ENCODE data around the gene BAAT.

The BAAT gene

DNA sequence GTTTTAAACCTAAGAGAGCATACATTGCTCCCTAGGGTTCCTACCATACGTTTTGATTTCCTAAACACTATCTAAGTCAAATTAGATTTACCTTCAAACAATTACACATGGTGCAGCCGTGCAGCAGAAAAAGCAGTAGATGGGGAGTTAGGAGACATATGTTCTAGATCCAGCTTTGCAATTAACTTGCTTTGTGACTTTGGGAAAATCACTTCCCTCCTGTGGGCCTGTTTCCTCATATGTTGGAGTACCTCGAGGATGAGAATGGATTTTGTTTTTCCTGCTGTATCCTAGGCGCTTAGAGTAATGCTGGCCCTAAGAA lies 12.9 kb upstream of the BAAT start:
- H4K20me1 ChIP-seq (ENCODE audit: control insufficient read depth, insufficient read depth, low read depth, low read length): no peaks in the 10 kb centered on the region
- H3K4me1 ChIP-seq (ENCODE audit: control insufficient read depth, low read length): peaks cover 26% of the 10 kb centered on the region
- peak overlapping the region; percentile 86 for H3K4me3 ChIP-seq (ENCODE audit: low read length)
- peaks cover 27% of the 10 kb centered on the region; the same call in 1 of the 2 replicates for H3K9me3 ChIP-seq (ENCODE audit: control insufficient read depth, insufficient read depth, low read length)
- H3K27me3 ChIP-seq (ENCODE audit: control insufficient read depth, low read length): no peaks in the 10 kb centered on the region
- no peak for TF ChIP-seq EZH2phosphoT487 (IDR thresholded peaks at IDR 0.05; ENCODE audit: borderline replicate concordance, low read length)
- TF ChIP-seq, protein P1, sequence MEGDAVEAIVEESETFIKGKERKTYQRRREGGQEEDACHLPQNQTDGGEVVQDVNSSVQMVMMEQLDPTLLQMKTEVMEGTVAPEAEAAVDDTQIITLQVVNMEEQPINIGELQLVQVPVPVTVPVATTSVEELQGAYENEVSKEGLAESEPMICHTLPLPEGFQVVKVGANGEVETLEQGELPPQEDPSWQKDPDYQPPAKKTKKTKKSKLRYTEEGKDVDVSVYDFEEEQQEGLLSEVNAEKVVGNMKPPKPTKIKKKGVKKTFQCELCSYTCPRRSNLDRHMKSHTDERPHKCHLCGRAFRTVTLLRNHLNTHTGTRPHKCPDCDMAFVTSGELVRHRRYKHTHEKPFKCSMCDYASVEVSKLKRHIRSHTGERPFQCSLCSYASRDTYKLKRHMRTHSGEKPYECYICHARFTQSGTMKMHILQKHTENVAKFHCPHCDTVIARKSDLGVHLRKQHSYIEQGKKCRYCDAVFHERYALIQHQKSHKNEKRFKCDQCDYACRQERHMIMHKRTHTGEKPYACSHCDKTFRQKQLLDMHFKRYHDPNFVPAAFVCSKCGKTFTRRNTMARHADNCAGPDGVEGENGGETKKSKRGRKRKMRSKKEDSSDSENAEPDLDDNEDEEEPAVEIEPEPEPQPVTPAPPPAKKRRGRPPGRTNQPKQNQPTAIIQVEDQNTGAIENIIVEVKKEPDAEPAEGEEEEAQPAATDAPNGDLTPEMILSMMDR (IDR thresholded peaks at IDR 0.05; ENCODE audit: low read depth, low read length, poor library complexity, severe bottlenecking): no peak
- no peaks in the 10 kb centered on the region for H3K9me2 ChIP-seq (replicated peaks; ENCODE audit: control insufficient read depth, low read length)
- peak overlapping the region; percentile 35 for H3K27ac ChIP-seq (ENCODE audit: low read depth, low read length)
- no peaks in the 10 kb centered on the region for H3F3A ChIP-seq (ENCODE audit: control insufficient read depth, insufficient read depth)
- peaks cover 87% of the 10 kb centered on the region for H3K79me2 ChIP-seq (ENCODE audit: control insufficient read depth, low read length)
- peaks cover 85% of the 10 kb centered on the region for H3K36me3 ChIP-seq (ENCODE audit: control insufficient read depth, low read length)
- H3K4me2 ChIP-seq (ENCODE audit: low read length): peak overlapping the region; percentile 83

DNA sequence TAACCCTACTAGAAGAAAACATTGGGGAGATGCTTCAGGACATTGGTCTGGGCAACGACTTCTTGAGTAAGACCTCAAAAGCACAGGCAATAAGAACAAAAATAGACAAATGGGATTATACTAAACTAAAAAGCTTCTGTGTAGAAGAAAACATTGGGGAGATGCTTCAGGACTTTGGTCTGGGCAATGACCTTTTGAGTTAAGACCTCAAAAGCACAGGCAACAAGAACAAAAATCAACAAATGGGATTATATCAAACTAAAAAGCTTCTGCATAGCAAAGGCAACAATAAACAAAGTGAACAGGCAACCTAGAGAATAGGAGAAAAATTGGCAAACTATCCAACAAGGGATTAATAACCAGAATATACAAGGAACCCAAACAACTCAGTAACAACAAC lies 9.9 kb upstream of the BAAT start:
- TF ChIP-seq EZH2phosphoT487 (IDR thresholded peaks at IDR 0.05; ENCODE audit: borderline replicate concordance, low read length): no peak
- TF ChIP-seq, protein P1 (IDR thresholded peaks at IDR 0.05; ENCODE audit: low read depth, low read length, poor library complexity, severe bottlenecking): no peak
- Histone ChIP-seq H3K27ac (ENCODE audit: low read depth, low read length) (no peak overlapping the region), H3K79me2 (ENCODE audit: control insufficient read depth, low read length) (peaks cover 89% of the 10 kb centered on the region), H3K4me1 (ENCODE audit: control insufficient read depth, low read length) (peaks cover 11% of the 10 kb centered on the region), H3F3A (ENCODE audit: control insufficient read depth, insufficient read depth) (no peaks in the 10 kb centered on the region), H3K27me3 (ENCODE audit: control insufficient read depth, low read length) (no peaks in the 10 kb centered on the region), H3K36me3 (ENCODE audit: control insufficient read depth, low read length) (peaks cover 85% of the 10 kb centered on the region), H3K4me2 (ENCODE audit: low read length) (no peak overlapping the region), H4K20me1 (ENCODE audit: control insufficient read depth, insufficient read depth, low read depth, low read length) (no peaks in the 10 kb centered on the region), H3K9me3 (ENCODE audit: control insufficient read depth, insufficient read depth, low read length) (peaks cover 27% of the 10 kb centered on the region; the same call in 1 of the 2 replicates), H3K4me3 (ENCODE audit: low read length) (no peak overlapping the region), H3K9me2 (replicated peaks; ENCODE audit: control insufficient read depth, low read length) (no peaks in the 10 kb centered on the region)

DNA sequence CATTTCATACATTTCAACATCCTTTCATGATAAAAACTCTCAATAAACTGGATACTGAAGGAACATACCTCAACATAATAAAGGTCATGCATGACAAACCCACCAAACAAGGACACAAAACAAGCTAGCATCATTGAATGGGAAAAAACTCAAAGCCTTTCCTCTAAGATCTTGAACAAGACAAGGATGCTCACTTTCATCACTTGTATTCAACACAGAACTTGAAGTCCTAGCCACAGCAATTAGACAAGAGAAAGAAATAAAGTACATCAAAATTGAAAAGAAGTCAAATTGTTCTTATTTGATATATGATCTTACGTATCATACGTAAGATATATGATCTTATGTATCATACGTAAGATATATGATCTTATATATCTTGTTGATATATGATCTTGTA lies 8.3 kb upstream of the BAAT start:
- Histone ChIP-seq H3F3A (ENCODE audit: control insufficient read depth, insufficient read depth) (0 out of 2 replicates have a peak, but pooled peaks cover under 1% of the 10 kb centered on the region), H3K9me3 (ENCODE audit: control insufficient read depth, insufficient read depth, low read length) (peaks cover 27% of the 10 kb centered on the region; the same call in 1 of the 2 replicates), H4K20me1 (ENCODE audit: control insufficient read depth, insufficient read depth, low read depth, low read length) (no peaks in the 10 kb centered on the region), H3K27ac (ENCODE audit: low read depth, low read length) (no peak overlapping the region), H3K9me2 (replicated peaks; ENCODE audit: control insufficient read depth, low read length) (no peaks in the 10 kb centered on the region), H3K27me3 (ENCODE audit: control insufficient read depth, low read length) (no peaks in the 10 kb centered on the region), H3K4me2 (ENCODE audit: low read length) (no peak overlapping the region), H3K4me3 (ENCODE audit: low read length) (no peak overlapping the region), H3K79me2 (ENCODE audit: control insufficient read depth, low read length) (peaks cover 77% of the 10 kb centered on the region), H3K36me3 (ENCODE audit: control insufficient read depth, low read length) (peaks cover 93% of the 10 kb centered on the region), H3K4me1 (ENCODE audit: control insufficient read depth, low read length) (peaks cover 6% of the 10 kb centered on the region)
- no peak for TF ChIP-seq EZH2phosphoT487 (IDR thresholded peaks at IDR 0.05; ENCODE audit: borderline replicate concordance, low read length)
- TF ChIP-seq, protein P1 (IDR thresholded peaks at IDR 0.05; ENCODE audit: low read depth, low read length, poor library complexity, severe bottlenecking): no peak

Data from DOHH2 (cell line).